Nephron progenitor cell (in vitro differentiated cells): ENCODE results near the gene ZNRF1.

Experiments
- DNase-seq: peaks from one replicate; pipeline ENCODE4 v3.0.0; 2021
- H3K27ac Mint-ChIP-seq: 2 replicates; pipeline ENCODE4 v1.8.0; 2021; ENCODE audit warnings: mild to moderate bottlenecking, moderate library complexity, mixed read lengths
- H3K27me3 Mint-ChIP-seq: 2 replicates; pipeline ENCODE4 v1.8.0; 2021; ENCODE audit warnings: mild to moderate bottlenecking, low read depth, mixed read lengths; ENCODE audit not compliant: poor library complexity
- H3K36me3 Mint-ChIP-seq: 2 replicates; pipeline ENCODE4 v1.8.0; 2021; ENCODE audit warnings: low read depth, mixed read lengths
- H3K4me1 Mint-ChIP-seq: 2 replicates; pipeline ENCODE4 v1.8.0; 2021; ENCODE audit warnings: mixed read lengths
- H3K4me3 Mint-ChIP-seq: 2 replicates; pipeline ENCODE4 v1.8.0; 2021; ENCODE audit warnings: mild to moderate bottlenecking, moderate library complexity, mixed read lengths
- H3K9me3 Mint-ChIP-seq: 2 replicates; pipeline ENCODE4 v1.8.0; 2021; ENCODE audit warnings: mild to moderate bottlenecking, moderate library complexity, mixed read lengths
- CTCF ChIP-seq: fragments of 200-600 bp; sonication (generic); IDR thresholded peaks from 2 replicates; pipeline ENCODE4 v1.5.0; 2021; ENCODE audit warnings: antibody characterized with exemption

Gene ZNRF1

GRCh38 chr16:75003931-75004330 lies 5.1 kb downstream of the ZNRF1 start:
- Mint-ChIP-seq H3K9me3 (peaks cover 6% of the 10 kb centered on the region), H3K4me3 (no peak overlapping the region), H3K4me1 (peaks cover 42% of the 10 kb centered on the region), H3K27ac (peak overlapping the region; percentile 42), H3K36me3 (peaks cover 36% of the 10 kb centered on the region), H3K27me3 (peaks cover 9% of the 10 kb centered on the region)
- no peak for TF ChIP-seq CTCF
- DNase-seq = no peak

- peaks cover 11% of the 10 kb centered on the region for H3K9me3 Mint-ChIP-seq
- DNase-seq = no peak
- no peak overlapping the region for H3K4me3 Mint-ChIP-seq
- peaks cover 41% of the 10 kb centered on the region for H3K36me3 Mint-ChIP-seq
- H3K4me1 Mint-ChIP-seq = peaks cover 42% of the 10 kb centered on the region
- H3K27me3 Mint-ChIP-seq = peaks cover 9% of the 10 kb centered on the region
- no peak for TF ChIP-seq CTCF
- no peak overlapping the region for H3K27ac Mint-ChIP-seq
Measured at GRCh38 chr16:75004460-75004859, 5.6 kb downstream of the ZNRF1 start.

- no peak for TF ChIP-seq CTCF
- DNase-seq = no peak
- peaks cover 34% of the 10 kb centered on the region for H3K4me1 Mint-ChIP-seq
- no peak overlapping the region for H3K27ac Mint-ChIP-seq
- peaks cover 51% of the 10 kb centered on the region for H3K36me3 Mint-ChIP-seq
- peaks cover 9% of the 10 kb centered on the region for H3K27me3 Mint-ChIP-seq
- no peak overlapping the region for H3K4me3 Mint-ChIP-seq
- H3K9me3 Mint-ChIP-seq = peaks cover 13% of the 10 kb centered on the region
Measured at GRCh38 chr16:75005697-75006096, 6.9 kb downstream of the ZNRF1 start.

- peak overlapping the region; percentile 10 for H3K27ac Mint-ChIP-seq
- peaks cover 59% of the 10 kb centered on the region for H3K36me3 Mint-ChIP-seq
- H3K9me3 Mint-ChIP-seq = peaks cover 13% of the 10 kb centered on the region
- H3K27me3 Mint-ChIP-seq = peaks cover 7% of the 10 kb centered on the region
- TF ChIP-seq CTCF = no peak
- peaks cover 28% of the 10 kb centered on the region for H3K4me1 Mint-ChIP-seq
- H3K4me3 Mint-ChIP-seq = no peak overlapping the region
- no peak for DNase-seq
Measured at GRCh38 chr16:75007443-75007842, 8.6 kb downstream of the ZNRF1 start.

GRCh38 chr16:75010427-75010826 lies 11.6 kb downstream of the ZNRF1 start:
- H3K36me3 Mint-ChIP-seq = peaks cover 57% of the 10 kb centered on the region
- no peak overlapping the region for H3K4me3 Mint-ChIP-seq
- no peaks in the 10 kb centered on the region for H3K27me3 Mint-ChIP-seq
- peaks cover 22% of the 10 kb centered on the region for H3K4me1 Mint-ChIP-seq
- peaks cover 17% of the 10 kb centered on the region for H3K9me3 Mint-ChIP-seq
- TF ChIP-seq CTCF = no peak
- no peak for DNase-seq
- H3K27ac Mint-ChIP-seq = no peak overlapping the region

GRCh38 chr16:75011634-75012307 lies 12.9 kb downstream of the ZNRF1 start:
- Mint-ChIP-seq H3K9me3 (peaks cover 17% of the 10 kb centered on the region), H3K27me3 (no peaks in the 10 kb centered on the region), H3K4me3 (no peak overlapping the region), H3K4me1 (peaks cover 22% of the 10 kb centered on the region), H3K27ac (peak overlapping the region; percentile 81), H3K36me3 (peaks cover 62% of the 10 kb centered on the region)
- TF ChIP-seq CTCF = no peak
- DNase-seq = no peak
